ENCODE results near the gene POU2F3.

- no peak for TF ChIP-seq CTCF (IDR thresholded peaks at IDR 0.05; ENCODE audit: poor library complexity)
- no peak for TF ChIP-seq EZH2phosphoT487 (IDR thresholded peaks at IDR 0.05; ENCODE audit: low read depth, severe bottlenecking, unreplicated experiment)
Observed at GRCh38 chr11:120243221-120243620, 3.3 kb downstream of the POU2F3 start.
